Cerebellar cortex (tissue), 1 donor: Measurements from ENCODE around the gene BCAT1.

Experiments used
- DNase-seq: peaks from one replicate; pipeline ENCODE4 v3.0.0-alpha.2; 2015; ENCODE audit warnings: low spot score

BCAT1 gene

DNA sequence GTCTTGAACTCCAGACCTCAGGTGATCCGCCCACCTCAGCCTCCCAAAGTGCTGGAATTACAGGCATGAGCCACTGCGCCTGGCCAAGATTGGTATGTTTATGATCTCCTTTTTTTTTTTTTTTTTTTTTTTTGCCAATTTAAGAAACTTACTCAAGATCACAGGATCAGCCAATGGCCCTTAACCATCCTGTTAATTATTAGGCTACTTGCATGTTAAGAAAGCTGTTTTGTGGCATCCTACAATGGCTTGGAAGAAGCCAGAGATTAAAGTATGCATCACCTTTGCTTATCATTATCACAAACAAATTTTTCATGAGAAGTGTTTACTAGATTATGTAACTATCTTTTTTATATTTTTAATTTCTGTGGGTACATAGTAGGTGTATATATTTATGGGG, 140.2 kb downstream of the BCAT1 start:
- DNase-seq = no peak

DNA sequence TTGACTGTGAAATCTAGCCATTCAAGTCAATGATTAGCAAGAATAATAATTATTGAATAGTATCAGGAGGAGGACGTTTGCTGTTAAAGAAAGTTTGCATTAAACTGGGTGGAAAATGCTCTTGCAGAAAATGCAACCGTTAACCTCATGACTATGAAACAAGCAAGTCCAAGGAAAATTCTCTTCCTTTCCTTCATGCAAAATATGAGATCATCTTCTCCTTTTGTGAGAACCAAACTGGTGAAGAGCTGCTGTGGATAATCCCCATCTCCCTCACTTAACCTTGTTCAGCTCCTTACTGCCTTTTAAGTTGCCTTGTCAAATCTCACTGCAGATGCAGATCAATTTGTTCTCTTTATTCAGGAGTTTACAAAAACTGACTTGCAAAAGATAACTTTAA, 142.5 kb downstream of the BCAT1 start:
- no peak for DNase-seq

DNA sequence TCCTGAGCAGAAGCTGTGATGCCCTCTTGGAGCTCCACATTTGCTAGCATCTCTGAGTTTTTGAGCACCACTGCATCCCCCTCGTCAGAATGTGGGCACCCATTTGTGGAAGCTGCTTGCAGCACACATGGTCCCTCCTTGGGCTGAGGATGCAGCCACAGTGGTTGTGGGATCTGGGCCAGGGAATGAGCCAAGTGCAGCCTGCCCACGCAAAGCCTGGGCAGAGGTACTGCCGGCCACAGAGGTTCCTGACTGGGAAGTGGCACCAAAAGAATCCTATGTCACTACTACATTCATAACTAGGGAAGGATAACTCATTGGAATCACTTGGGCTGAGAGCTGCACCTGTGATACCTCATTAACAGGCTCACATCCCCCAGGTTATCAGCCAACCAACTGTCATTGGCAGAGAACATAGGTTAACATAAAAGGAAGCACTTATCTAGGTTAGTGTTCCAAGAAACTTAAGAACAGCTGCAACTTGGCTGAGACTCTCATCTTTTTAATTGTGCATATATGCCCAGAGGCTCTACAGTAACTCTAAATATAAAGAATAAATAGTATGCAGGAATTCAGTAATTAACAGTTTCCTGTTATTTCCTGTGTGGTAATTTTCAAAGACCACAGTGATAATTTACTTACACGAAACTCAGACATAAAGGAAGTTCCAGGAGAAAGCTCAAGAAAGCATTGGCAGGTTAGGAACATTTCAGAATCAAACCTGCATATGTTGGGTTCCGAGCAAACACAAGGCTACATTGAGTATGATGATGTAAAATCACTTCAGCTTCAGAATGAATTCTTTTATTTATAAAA, 145.3 kb downstream of the BCAT1 start:
- DNase-seq = no peak

DNA sequence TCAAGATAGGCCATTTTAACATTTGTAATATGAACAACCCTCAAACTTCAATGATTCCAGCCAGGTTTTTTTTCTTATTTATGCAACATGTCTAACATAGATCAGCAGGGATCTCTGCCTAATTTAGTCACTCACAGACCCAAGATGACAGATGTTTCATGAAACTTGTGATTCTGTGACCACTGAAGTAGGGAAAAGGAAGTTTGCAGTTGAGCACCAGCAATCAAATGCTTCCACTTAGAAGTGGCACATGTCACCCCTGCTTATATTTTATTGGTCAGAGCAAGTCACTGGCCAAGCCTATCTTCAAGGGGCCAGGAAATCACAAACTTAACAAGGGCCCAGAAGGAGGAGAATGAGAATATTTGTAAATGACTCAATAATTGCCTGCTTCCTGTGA, 150.6 kb downstream of the BCAT1 start:
- DNase-seq = no peak

DNA sequence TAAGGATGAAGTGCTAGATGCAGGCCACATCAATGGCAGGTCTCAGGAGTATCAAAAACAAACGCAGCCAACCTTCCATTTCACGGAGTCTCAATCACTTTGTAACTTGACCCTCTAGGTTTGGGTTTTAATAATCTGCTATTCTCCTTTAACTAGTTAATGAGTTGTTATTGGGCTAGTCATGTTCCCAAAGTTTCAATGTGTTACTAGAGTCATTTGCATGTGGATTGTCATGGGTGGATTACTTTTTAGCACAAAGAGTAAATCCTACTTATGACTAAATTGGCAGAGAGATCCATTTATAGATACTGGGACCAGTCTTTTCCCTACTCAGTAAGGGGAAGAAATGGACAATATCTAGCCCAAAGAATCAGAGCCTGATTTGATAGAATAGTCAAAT, 151.0 kb downstream of the BCAT1 start:
- DNase-seq = no peak

DNA sequence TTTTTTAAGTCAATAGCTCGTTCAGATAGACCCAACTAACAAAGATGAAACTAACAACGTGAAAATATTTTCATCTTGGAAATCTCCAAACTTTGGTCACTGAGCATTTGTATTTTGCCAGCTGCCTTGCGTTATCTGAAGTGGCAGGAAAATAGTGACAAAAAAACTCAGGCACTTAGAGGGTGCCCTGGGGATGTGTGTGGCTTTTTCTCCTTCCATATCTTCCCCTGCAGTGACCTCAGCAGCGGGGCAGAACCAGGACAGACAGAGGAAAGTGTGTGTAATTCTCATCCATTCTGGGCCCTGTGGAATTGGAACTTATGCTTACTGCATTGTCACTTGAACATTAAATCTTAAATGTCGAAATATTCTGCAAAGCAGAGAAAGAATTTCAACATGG, 152.0 kb downstream of the BCAT1 start:
- DNase-seq = no peak

DNA sequence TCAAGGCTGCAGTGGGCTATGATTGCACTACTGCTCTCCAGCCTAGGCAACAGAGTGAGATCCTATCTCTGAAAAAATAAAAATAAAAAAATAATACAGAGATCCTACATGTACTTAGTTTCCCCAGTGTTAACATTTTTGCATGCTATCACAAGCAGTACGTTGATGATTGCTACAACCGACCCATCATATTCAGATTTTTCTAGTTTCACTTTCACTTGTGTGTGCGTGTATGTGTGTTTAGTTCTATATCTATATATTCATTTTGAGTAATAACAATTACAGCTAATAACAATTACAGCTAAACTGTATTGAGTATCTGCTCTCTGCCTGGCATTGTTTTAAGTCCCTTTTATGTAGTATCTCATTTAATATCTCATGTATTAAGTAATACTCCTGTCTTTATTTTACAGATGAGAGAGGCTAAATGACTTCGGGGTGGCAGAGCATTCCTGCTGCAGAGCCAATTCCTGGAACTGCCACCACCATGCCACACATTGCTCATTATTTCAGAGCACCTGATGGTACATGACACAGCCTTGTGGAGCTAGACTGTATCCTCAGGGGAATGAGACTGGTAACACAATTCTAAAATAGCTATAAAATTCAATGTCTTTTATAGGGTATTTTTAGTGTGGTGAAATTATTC, 153.1 kb downstream of the BCAT1 start:
- DNase-seq = no peak

DNA sequence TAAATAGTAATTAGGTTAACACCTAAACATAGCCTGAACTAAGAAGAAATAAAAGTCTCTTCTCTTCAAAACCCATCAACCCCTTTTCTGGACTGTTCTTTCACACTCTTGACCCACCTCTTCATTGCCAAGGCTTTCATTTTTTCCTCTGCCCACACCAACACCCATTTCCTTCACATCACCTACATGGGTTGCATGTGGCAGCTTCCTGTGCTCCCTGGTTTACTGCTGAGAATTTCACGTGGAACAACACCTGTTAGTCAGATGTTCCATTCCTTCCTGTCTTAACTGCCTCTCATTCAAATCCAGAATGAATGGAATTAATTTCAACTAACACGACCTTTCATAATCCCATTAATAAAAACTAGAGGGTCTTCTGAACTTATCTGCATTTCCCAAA, 157.3 kb downstream of the BCAT1 start:
- no peak for DNase-seq

DNA sequence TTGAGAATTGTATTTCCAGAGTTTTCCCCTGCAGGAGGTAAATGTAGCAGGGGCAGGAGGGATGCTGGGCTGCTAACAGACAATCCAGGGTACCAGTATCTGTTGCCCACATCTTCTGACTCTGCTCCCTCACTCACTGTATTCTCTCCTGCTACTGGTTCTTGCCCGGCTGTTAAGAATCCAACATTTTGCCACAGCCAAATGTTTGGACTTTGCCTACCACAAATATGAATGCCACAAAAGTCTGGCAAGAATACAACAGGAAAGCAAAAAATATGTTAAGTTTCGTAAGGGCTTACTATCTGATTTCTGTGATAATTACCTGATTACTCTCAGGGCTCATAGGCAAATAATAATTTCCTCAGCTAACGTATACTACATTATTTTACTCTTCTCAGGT, 160.0 kb downstream of the BCAT1 start:
- DNase-seq = no peak

DNA sequence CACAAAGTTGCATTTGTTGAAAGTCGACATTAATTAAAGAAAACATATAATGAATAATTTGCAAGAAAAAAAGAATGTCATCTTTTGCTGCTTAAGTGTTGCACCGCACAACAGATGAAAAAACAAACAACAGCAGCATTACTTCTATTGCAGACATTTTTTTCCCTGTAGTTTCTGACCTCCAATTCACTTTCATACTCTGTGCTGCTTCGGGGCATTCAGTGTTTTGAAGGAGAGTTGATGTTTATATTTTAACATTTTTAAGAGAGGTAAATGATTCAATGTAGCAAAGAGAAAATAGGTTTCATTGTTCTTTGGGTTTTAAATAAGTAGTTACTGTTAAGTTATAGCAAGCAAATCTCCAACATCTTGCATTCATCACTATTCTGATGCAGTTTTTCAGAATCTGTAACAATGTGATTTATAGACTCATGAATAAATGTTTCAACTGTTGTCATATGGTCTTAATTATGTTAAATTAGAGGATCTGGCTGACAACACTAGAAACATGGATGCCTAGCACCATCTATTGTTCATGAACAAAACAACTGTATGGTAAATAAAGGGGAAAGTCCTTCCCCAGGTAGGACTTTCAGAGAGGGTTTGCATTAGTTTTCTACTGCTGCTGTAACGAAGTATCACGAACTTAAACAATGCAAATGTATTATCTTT, 168.1 kb downstream of the BCAT1 start:
- no peak for DNase-seq

DNA sequence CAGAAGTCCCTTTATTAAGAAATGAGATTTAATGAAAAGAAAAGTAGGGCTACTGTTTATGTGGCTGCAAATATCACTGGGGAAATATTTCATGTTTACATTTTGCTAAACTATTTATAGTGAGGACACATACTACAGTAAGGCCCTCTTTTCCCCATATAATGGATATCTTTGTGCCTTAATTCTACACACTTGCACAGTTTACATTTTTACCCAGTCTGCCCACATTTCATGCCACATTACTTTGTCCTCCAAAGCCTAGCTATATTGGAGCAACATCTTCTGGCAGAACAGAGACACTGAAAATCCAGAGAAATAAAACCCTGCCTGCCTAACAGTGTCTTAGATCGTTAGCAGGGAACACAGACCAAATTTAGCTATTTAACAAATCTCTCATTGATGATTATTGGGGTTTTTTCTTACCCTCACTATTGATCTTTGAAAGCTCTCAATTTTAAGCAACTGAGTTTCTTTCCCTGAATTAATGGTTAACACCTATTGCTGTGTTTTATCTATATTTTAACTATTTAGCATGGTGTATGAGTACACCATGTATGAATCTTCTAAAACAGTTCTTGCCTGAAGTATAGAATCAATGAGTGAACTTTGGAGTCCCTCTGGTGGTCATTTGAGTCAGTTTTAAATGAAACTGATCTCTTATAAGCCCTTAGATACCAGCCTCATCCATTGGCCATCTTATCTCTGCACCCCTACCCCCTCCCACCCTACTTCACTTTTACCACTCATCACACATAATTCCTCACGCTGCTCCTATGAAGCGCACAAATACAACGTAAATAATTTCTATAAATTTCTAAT, 170.2 kb downstream of the BCAT1 start:
- DNase-seq = no peak

DNA sequence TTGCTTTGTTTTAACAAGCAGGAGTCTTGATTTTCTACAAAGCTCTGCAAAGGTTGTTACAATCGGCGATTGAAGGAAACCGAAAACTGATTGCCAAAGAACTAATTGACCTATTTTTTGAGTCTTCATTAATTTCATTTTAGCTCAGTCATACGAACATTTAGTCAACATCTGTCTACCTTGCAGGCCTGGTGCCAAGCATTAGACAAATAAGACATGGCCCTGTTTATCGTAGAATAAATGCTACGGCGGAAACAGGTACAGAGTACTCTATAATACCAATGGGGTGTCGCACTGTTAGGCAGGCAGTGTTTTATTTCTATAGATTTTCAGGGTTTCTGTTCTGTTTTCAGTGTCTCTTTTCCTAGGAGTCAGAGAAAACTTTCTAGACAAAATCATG, 171.5 kb downstream of the BCAT1 start:
- no peak for DNase-seq

DNA sequence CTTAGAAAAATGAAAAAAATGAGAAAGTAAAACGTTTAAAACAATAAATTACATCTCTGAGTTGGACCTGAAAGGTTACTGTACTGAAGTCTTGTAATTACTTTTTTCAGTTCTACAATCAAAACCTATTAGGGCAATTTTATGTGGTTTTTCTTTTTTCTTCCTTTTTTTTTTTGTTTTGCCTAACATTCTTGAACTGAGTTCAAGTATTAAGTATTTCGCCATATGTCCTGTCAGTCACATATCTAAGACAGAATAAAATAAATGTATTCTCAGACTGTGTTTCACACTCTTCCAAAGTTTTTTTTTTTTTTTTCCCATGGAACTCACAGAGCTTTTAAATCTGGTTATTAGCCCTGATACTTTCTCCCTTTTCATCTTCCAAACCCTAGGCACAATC, 172.0 kb downstream of the BCAT1 start:
- no peak for DNase-seq

DNA sequence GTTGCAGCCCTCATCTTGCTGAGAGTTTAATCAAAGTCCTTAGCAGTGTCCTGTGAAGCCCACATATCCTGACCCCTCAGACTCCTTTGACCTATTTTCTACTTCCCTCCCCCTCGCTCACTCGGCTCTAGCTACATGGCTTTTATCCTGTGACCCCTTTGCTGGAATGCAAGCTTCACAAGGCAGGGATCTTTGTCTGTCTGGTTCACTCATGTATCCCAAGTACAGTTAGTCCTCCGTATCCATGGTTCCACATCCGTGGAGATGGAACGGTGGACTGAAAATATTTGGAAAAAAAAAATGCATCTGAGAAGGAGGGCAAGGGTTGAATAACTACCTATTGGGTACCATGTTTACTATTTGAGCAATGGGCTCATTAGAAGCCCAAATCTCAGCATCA, 173.8 kb downstream of the BCAT1 start:
- DNase-seq = no peak

DNA sequence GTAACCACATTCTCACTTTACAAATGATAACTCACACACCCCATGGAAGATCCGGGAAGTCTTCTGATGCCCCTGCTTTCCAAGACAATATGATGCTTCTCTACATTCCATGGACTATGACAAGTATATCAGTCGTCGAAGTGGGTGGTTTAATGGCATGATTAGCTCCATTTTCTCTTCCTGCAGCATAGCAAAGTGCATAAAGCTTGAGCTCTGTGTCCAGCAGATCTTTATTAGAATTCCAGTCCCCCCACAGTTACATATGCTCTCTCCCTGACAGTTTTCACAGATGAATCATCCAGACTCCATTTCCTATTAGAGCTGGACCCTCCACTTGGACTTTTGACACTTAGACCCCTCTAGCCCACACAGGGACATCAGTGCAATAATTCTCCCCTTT, 174.9 kb downstream of the BCAT1 start:
- no peak for DNase-seq

DNA sequence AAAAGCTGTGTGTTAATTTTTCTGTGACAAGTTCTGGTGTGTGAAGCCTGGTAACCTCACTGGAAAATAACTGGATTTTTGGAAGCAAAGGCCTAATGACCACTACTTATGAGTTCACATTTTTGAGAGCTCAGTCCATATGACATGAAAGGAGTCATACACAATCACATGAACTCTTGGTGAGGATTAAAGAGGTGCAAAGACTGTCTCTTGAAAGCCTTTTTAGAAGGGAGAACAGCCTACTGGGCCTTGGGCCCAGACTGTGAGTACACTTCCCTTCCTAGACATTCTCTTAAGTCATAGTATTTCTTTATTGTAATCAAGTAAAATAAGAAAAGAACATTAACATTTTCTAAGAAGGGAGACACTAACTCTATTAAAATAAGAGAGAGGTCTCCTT, 176.1 kb downstream of the BCAT1 start:
- no peak for DNase-seq

DNA sequence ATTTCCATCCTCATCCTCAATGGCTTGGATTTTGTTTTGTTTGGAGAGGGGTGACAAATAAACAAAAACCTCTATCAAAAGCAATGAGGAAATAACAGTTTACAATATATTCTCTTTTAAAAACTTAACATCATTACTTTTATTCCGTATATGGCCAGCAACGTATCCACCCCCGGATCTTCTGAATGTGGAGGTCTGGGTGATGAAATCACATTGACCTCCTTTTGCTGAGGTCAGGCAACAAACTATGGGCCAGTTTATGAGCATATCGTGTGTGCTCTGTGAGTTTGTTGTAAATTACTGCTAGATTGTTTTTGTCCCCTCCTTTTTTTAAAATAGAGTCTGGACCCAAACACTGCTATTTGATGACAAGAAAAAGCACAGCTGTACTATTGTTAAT, 178.1 kb downstream of the BCAT1 start:
- no peak for DNase-seq

DNA sequence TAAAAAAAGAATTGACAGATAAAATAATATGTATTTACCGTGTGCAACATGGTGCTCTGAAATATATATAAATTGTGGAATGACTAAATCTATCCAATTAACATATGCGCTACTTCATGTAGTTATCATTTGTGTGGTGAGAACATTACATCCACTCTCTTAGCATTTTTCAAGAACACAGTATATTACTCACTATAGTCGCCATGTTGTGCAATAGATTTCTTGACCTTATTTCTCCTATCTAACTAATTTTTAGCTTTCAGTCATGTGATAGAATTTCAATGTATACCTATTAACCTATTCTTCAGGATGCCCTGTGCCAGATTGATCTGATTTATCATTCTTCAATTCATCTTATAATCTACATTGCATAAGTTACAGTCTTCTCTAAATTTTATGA, 178.6 kb downstream of the BCAT1 start:
- no peak for DNase-seq

DNA sequence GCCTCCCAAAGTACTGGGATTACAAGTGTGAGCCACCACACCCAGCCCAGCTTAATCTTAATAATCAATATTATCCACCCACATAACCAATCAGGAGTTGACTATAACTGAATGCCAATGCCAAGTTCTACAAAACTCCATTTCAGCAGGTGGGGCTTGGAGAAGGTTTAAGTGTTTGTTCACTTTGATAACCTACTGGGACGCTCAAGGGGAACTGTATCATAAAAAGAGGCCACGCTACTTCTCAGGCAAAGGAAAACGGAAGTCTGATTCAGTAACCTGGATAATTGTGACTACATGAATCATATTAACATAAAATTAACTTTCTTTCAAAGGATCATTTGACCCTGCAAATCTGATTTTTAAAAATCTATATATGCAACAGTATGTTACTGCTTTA, 179.2 kb downstream of the BCAT1 start:
- DNase-seq = no peak

DNA sequence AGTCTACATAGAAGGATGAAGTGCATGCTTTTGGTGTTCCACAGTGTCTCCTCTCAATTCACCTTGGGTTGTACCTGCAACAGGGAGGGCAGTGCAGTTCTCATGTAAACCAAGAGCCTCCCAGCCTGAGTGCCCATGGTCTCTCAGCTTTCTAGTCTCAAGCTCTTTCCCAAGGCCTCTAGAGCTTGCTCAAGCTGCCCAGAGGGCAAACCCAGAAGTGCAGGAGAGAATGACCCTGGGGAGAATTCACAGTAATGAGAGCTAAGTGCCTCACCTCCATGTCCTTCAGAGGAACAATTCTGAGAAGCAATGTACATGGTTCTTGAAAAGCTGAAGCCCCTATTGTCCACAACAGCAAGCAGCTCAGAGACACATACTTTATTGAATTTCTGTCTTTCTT, 180.5 kb downstream of the BCAT1 start:
- DNase-seq = no peak

DNA sequence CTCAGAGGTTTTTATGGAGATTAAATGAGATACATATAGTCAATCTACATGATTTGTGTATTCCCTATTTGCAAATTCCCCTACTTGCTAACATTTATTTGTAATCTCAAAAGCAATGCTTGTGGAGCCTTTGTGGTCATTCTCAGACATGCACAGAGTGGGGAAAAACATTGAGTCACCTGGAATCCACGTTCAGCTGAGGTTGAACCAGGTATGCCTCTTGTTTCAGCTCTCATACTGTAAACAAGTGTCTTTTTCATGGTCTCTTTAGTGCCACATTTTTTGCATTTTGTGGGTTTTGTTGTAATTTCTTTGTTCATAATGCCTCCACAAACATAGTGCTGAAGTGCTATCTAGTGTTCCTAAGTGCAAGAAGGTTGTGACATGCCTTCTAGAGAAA, 181.9 kb downstream of the BCAT1 start:
- DNase-seq = no peak

DNA sequence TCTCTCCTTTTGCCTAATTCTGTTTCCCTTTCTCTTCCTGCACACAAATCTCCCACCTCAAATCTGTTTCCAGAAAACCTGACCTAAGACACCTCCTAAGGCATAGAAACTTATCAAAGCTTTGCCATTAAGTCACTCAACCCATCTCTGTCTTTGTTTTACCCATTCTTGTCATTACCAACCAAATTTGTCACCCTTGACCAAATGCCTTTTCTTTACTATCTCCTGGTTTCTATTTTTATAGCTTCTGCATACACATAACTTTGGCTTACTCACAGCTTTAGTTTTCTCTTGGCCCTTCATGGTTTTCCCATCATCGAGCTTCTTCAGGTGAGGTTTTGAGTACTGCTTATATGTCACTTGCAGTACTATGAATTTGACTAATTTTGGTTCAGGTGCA, 184.2 kb downstream of the BCAT1 start:
- no peak for DNase-seq
